ENCODE measurements around the gene TMEM59.
"Not testable (repeated sequence)": the region's sequence is repeated elsewhere in the genome, so short reads cannot be mapped to it uniquely, and the experiment has no call there.

TMEM59 gene

DNA sequence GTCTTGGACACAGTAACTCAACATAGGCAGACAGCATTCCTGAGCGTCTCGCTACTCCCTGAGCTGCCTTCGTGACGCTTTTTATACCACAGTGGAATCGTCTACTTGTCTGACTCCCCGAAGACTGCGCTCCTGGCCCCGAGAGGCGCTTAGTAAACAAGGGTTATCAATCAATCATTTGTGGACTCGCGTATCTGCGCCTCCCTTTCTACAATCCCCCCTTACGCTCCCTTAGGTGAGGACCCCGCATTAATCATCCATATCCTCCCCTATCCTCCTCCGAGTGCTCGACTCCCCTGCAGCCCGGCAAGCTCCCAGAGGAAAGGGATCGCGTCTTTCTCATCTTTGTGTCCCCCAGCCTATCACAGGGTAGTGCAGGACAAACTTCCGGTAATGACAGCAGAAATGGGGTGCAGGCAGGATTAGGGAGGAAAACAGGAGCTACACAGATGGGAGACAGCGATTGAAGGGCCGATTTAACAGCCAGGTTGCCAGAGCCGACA lies 522 bp downstream of the TMEM59 start:
- DNase-seq, result peak; percentile 72

DNA sequence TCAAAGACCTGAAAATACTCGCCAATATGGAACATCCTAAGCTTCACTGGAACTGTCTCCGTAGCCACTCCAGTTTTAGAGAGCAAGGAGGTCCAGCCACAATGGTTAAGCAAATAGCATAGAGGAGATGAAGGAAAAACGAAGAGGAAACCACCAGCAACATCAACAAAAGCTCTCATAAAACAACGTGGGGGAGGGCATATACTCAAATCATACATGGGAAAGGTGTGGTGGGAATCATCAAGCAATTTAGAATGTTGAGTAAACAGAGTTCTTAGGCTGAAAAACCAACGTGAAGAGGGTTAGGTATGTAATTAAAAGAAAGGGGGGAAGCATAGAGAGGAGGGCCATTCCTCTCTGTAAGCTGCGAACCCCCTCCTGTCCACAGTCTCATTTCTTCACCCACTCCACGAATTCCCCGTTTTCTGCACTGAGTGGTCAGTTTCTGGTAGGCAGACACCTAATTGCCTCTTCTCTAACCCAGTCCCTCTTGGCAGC lies 1.0 kb downstream of the TMEM59 start:
- DNase-seq, result peak; percentile 25

DNA sequence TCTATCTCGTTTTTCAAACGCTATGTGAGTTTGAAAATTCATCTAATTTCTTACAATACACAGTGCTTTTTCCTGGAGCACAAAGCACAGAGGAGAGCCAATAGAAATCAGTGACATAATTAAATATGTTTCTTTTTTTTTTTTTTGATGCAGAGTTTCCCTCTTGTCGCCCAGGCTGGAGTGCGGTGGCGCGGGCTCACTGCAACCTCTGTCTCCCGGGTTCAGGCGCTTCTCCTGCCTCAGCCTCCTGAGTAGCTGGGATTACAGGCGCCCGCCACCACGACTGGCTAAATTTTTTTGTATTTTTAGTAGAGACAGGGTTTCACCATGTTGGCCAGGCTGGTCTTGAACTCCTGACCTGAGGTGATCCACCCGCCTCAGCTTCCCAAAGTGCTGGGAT lies 2.6 kb downstream of the TMEM59 start:
- DNase-seq, result not testable (repeated sequence)

DNA sequence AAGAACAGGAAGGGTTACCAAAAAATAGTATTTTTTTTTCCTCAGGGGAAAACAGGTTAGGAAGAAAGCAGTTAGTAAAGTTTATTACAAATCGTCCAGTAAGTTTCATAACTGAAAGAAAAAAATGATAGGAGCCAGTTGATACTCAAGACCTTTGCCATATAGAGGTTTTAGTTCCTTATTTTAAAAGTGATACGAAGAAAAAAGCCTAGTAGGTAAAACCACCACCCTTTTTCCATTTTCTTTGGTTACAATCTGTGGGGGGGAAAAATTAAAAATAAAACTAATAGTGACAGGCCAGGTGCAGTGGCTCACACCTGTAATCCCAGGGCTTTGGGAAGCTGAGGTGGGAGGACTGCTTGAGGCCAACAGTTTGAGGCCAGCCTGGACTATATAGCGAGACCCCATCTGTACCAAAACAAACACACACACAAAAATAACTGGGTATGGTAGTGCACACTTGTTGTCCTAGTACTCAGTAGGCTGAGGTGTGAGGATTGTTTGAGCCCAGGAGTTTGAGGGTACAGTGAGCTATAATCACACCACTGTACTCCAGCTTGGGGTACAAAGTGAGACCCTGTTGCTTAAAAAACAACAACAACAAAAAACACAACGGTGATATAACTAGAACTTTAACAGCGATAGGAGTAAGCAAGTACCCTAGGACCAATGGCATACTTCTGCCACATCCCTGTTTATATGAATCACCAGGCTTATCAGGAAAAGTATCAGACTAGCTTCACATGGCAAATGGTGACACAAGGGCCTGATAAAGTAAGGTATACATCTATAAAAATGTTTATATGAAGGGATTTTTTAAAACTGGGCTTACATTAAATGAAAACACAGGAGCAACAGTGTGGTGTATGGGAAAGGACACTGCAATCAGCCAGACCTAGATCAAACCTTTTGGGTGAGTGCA lies 5.4 kb downstream of the TMEM59 start:
- peak; percentile 30 for DNase-seq

DNA sequence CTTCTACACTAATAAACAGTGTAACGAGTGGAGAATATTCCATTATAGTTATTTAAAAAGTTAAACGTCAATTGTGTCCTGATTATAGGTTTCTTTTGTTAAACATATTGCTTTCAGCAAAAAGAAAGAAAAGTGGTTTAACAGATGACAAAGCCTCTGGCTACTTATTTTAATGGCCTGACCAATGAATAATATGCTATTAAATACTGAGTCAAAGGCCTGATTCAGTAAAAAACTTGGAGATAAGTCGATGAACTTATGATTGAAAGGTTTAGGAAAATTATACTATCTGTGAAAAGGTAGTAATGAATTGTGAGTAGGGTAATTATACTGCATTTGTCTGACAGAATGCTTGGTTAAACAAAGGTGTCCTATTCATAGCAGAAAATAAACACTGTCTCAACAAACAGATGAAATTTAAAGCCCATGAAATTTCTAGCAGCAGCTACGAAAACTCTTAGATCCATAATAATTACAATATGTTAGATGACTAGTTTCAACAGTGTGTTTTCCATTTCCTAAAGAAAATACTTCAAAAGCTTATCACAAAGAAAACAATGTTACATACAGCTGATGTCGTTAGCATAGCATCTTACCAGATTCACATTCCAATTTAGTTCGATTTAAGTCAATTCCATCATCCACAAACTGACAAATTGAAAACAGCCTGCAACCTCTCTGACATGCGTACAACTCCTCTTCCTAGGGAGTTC lies 6.2 kb downstream of the TMEM59 start:
- no peak for DNase-seq

DNA sequence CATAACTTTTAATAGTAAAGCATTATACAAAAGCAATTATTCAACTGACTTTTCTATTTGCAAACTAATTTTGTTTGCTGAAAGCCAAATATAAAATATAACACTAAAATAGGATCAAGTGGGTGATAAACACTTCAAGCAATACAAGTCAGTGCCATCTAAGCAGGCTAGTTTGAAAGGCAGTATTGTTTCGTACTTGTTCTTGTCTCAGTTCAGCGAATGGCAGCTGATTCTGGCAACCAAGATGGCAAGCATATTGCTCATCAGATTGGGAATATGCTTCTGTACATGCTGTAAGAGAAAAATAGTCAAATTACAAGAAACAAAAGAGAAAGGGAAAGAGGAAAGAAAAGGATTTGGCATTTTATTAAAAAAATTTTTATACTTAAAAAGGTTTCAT lies 7.5 kb downstream of the TMEM59 start:
- no peak for DNase-seq

DNA sequence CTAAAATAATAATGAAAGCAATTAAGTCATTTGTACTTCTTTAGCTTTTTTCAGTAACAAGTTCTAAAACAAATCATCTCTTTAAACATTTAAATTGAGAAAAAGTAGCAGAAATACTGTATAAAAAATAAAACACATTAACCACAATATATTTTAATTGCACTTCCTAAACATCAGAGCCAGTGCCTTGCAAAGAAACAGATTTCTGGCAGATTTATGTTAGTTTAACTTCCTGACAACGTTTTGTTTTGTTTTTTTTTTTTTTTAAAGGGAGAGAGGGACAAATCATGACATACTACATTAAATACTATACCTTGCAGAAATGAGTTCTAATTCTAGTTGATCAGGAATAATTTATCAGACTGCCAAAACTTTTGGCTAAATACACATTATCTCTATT lies 11.2 kb downstream of the TMEM59 start:
- no peak for DNase-seq

DNA sequence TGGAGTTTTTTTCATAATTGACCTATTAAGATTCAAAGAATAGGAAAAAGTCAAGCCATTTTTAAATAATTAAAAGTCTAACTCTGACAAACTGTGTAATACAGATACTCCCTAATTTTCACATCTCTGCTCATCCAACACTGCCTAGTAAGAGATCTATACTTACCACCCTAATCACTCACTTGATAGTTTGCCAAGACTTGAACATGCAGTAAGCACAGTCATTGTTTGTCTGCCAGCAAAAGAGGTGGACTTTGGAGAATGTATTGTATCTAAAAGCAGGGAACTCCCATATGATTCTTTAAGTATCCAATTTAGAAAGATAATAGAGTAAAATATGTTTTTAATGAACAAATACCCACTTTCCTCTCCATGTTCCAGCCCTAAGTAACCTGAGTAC lies 15.5 kb downstream of the TMEM59 start:
- no peak for DNase-seq

DNA sequence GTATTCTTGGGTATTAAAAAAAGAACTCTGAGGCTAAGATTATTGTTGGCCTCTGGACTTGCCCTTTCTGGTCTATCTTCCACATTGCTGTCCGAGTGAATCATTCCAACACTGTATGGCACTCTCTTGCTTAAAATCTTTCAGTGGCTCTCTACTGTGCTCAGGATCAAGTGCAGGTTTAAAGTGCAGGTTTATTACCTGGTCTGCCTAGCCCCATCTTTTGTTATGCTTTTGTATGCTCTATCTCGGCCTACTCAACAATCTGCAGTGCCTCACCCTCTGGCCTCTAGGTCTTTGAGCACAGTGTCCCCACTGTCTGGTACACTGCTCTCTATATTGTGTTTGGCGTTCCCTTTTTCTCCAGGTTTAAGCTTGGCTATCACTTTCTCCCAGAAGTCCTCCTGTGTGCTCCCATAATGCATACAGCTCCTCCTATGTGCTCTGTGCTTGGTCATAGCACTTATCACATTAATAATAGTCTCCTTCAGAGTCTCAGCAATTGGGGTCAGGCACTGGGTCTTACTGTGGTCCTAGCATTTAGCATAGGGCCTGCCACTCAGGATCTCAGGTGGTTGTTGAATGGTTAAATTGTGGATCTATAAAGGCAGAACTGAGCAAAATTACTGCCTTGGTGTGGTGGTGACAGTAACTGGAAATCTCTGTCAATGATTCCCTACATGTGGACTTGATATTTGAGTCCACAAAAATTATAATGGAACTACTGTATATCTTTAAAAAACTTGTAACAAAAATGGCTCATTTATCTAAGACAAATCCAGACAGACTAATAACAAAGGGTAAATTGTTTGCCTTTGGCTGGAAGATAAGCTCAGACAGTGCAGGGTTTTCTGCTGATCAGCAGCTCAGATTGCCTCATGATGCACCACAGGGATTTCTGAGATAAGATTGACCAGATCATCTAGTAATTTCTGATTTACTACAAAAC lies 24.4 kb downstream of the TMEM59 start:
- DNase-seq, result no peak

DNA sequence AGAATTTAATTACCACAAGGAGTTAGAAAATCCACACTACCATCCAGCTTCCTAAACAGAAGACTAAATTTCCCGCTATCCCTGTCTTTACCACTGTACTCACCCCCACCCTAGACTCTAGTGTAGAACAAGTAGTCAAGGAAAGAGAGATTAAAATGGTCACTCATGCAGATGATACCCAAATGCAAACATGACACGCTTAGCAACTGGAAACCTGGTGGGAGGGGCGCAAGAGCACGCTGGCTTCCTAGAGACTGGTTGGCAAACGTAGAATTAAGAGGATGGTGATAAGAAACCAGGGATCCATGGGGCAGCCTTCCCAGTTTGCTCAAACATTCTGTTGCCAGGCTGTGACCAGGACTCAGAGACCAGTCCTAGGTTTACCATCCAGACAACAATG lies 25.2 kb downstream of the TMEM59 start:
- DNase-seq, result no peak

DNA sequence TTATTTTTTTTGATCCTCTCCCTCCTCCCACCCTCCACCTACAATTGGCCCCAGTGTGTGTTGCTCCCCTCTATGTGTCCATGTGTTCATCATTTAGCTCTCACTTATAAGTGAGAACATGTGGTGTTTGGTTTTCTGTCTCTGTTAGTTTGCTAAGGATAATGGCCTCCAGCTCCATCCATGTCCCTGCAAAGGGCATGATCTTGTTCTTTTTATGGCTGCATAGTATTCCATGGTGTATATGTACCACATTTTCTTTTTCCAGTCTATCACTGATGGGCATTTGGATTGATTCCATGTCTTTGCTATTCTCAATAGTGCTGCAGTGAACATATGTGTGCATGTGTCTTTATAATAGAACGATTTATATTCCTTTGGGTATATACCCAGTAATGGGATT lies 28.2 kb downstream of the TMEM59 start:
- not testable (repeated sequence) for DNase-seq

DNA sequence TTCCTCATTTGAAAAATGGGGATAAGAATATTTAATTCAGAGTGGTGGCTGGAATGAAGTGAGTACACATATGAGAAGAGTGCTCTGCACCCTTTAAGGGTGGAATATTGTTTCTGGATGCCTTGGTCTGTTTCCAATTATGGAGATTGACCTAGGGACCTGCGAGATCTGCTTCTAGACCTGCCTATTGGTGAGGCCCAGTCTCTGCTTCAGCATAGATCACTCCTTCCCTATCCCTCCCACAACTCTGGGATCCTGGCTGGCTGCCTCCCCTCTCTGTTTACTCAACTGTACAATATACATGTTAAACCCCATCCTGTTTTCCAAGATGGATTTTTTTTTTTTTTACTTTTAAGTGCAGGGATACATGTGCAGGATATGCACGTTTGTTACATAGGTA lies 28.6 kb downstream of the TMEM59 start:
- DNase-seq, result no peak

DNA sequence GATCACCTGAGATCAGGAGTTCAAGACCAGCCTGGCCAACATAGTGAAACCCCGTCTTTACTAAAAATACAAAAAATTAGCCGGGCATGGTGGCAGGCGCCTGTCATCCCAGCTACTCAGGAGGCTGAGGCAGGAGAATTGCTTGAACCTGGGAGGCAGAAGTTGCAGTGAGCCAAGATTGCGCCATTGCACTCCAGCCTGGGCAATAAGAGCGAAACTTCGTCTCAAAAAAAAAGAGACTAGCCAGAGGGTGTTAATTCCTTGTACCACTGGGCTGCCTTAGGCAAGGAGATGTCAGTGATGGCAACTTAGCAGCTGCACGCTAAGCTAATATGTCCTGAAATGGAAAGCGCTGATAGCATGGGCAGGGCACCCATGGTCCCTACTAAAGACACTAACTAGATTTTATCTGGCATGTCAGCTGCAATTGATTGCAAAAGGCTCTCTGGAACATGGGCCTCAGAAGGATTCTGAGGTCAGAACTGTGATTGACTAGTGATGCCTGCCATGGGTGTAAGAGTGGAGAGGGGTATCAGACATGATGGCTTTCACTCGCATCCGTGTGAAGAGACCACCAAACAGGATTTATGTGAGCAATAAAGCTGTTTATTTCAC lies 33.3 kb downstream of the TMEM59 start:
- peak; percentile 19 for DNase-seq

DNA sequence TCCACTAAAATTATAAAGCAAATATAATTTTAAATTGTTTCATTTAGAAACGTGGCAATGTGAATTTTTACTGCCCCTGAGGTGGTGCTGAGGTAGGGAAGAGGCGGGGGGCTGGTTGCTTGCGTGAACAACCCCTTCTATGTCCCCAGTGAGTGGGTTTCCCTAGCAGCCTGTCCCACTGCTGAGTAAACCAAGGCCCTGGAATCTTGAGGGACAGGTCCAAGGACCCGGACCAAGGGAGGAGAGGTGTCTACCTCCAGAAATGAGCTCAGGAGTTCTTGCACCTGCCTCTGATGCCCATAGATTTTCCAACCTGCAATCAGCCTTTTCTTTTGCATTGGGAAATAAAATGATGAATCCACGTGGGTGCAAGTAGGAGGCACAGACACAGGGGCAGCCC lies 34.4 kb downstream of the TMEM59 start:
- no peak for DNase-seq

DNA sequence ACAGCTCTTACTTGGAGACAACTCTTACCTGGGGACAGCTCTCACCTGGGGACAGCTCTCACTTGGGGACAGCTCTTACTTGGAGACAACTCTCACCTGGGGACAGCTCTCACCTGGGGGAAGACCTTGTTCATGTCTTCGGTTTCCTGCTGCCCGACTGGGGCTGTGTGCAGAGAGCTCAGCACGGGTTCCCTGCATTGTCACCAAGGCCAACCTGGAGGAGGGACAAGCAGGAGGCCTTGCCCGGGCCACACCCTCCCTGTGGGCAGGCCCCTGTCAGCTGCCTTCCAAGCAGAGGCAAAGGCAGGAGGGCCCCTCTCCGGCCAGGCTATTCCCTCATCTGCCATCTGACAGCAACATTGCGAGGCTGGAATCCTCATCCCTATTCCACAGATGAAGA lies 35.0 kb downstream of the TMEM59 start, which contains the start of gene LDLRAD1:
LDLRAD1 (minus strand) TSS at position 208 of the 400 bp plus-strand sequence; CDS start at position 134, 74 bp downstream.
- peak; percentile 23 for DNase-seq

DNA sequence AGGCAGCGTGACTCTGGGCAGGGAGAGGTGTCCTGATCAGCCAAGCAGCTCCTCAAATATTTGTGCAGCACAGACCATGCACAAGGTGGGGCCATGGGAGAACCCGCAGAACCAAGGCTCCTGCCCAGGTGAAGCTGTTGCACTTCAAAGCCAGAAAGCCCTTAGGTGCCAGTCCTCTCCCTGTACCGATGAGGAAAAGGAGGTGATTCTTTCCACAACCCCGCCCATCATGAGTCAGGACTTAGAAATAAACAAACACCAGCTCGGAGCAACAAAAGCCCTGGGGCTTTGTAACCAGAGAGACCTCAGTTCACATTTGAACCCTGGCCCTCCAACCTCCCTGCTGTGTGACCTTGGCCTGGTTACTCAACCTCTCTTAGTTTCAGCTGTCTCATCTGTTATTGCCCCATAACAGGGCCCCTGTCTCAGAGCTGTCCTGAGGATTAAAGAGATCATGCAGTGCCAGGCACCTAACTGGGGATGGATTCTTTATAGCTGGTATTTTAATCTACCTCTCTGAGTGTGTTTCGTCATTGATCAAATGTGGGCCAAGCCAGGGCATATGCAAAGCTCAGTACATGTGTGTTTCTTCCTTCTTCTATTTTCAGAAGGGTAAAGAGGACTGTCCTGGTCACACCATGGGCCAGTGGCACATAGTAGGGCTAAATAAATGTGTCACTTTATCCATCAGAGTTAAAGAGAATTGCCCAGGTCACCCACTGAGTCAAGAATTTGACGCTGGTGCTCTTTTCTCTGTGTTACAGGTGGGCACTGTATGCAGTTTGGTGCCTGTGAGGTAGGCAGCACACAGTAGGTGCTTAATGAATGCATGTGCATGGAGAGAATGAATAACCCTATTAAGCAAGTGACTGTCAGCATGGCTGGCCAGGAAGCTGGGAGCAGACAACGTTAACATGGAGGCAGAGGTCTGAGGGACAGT lies 36.4 kb downstream of the TMEM59 start:
- DNase-seq, result no peak

DNA sequence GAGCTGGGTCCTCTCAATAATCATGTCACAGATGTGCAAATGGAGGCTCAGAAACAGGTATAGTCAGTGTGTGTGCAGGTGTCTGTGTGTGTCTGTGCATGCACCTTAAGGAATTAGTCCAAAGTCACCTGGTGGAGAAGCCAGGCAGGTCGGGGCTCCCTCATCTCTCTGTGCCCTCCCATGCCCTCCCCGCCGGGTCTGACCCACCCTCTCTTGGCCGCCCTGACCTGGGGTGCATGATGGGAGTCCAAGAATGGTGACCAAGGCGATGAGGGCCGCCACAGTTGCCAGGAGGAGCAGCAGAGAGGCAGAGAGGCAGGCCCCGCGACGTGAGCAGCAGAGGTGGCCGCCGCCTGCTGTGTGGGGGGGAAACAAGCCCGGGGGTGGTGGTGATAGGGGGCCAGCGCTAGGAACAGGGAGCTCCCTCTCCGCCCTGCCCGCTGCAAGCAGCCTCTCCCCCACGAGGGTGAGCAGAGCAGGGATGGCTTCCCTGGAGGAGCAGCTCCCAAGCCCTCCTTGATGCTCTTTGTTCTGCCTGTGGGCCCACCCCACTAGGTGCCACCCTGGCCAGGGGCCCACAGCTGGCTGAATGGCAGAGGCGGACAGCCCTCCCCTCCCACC lies 38.9 kb downstream of the TMEM59 start:
- no peak for DNase-seq

DNA sequence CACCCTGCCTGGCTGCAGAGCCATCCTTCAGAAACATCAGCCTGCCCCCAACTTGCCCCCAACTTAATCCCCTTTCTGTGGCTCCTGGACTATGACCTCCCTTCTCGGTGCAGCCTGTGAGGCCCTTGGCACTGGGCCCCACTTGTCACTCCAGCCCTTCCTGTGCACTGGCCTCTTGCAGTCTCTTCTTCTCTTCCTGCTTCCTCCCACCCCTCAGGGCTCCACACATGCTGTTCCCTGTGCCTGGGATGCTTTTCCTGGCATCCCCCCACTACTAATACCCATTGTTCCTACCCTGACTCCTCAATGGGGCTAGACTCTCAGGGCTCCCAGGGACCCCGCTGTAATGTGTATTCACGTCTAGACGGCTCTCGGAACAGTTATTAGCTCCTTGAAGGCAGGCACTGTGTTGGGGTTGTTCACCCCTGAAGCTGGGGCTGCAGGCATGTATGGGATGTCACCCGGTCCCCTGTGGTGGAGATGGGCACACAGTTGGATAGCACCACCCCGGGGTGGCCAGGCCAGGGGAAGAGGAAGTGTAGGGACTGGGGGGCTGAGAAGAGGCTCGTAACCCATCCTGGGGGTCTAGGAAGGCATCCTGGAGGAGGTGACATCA lies 39.5 kb downstream of the TMEM59 start:
- DNase-seq, result no peak

DNA sequence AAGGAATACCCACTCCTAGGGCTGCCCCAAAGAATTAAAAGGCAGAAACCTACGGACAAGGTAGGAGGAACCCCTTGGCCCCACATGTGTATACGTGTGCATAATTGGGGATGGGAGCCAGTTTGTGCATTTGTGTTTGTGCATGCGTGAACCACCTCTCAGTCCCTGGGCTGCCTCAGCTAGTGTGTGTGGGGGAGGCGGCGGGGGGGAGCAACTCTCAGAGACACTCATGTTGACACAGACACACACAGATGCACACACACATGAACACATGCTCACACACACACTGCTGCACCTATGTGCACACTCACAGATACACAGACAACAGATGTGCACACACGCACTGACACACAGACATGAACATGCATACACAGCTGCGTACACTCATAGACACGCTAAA lies 40.1 kb downstream of the TMEM59 start:
- no peak for DNase-seq

DNA sequence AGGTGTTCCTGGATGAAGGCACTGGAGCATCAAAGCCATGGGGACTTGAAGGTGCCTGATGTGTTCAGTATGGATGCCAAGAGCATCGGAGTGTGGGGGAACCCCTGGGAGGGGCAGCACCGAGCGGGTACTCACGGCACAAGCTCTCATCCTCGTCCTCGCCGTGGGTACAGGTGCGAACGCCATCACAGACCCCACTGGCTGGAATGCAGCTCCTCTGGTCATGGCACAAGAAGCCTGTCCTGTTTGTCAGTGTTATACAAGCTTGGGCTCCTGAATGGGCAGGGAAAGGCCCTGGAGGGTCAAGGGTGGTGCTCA lies 41.0 kb downstream of the TMEM59 start:
- no peak for DNase-seq

All from hematopoietic multipotent progenitor cell treated with erythropoietin and hydrocortisone succinate and interleukin-3 and kit ligand, for 4 days (in vitro differentiated cells).